Gastroesophageal sphincter (tissue), 4 donors: ENCODE results near the gene EIPR1. TPM values are rescaled to one million over a fixed set of nuclear protein-coding genes. Genes with fewer than 3 reads are reported as not detected.

Experiments
- ATAC-seq: fragments of 150-250 bp; one replicate; pipeline ENCODE4 v1.9.1; 2016; ENCODE audit warnings: mild to moderate bottlenecking, moderate library complexity
- H3K27ac ChIP-seq, 4 donors: fragments of 200-600 bp; sonication (generic) in 3 of 4; 1 replicate in 3 of 4; 2 replicates in 1 of 4; pipeline ENCODE4 v1.5.1; 2016 to 2019
- H3K27me3 ChIP-seq: fragments of 200-600 bp; sonication (generic); one replicate; pipeline ENCODE4 v1.5.1; 2019
- H3K36me3 ChIP-seq, 2 donors: fragments of 200-600 bp; sonication (generic); one replicate each; pipeline ENCODE4 v1.5.1; 2019; ENCODE audit warnings: control low read depth in 1 of 2
- H3K4me1 ChIP-seq, 3 donors: fragments of 200-600 bp; sonication (generic); 1 replicate in 2 of 3; 2 replicates in 1 of 3; pipeline ENCODE4 v1.5.1; 2016 to 2019; ENCODE audit warnings: control low read depth in 2 of 3
- H3K4me3 ChIP-seq, 2 donors: fragments of 200-600 bp; sonication (generic); one replicate each; pipeline ENCODE4 v1.5.1; 2019; ENCODE audit warnings: mild to moderate bottlenecking in 1 of 2, moderate library complexity in 1 of 2
- H3K9me3 ChIP-seq, 3 donors: fragments of 200-600 bp; sonication (generic); one replicate each; pipeline ENCODE4 v1.5.1; 2017 to 2019; ENCODE audit warnings: control low read depth in 2 of 3
- CTCF ChIP-seq, 4 experiments: fragments of 200-600 bp in 2 of 4; fragments of 450-650 bp in 2 of 4; sonication (generic) in 1 of 4; IDR thresholded peaks; one replicate each; pipeline ENCODE4 v1.5.1; 2017 to 2019; ENCODE audit warnings: antibody characterized with exemption in 4 of 4, mild to moderate bottlenecking in 2 of 4, moderate library complexity in 2 of 4
- EP300 ChIP-seq: sonication (generic); formaldehyde crosslinking; IDR thresholded peaks from one replicate; pipeline ENCODE4 v1.6.1; 2017; ENCODE audit warnings: antibody characterized with exemption, mild to moderate bottlenecking
- POLR2A ChIP-seq, 2 donors: fragments of 450-650 bp; IDR thresholded peaks; one replicate each; pipeline ENCODE4 v1.6.1; 2017; ENCODE audit warnings: antibody characterized with exemption in 2 of 2, mild to moderate bottlenecking in 2 of 2, moderate library complexity in 1 of 2
- POLR2AphosphoS5 ChIP-seq: sonication (generic); formaldehyde crosslinking; IDR thresholded peaks from one replicate; pipeline ENCODE4 v1.6.1; 2017; ENCODE audit warnings: antibody characterized with exemption
- WGBS, 2 donors: methylation state at CpG; one replicate each; pipeline ENCODE4 v1.1.5; 2018; ENCODE audit warnings: low coverage in 1 of 2; 5-methylcytosine and 5-hydroxymethylcytosine counted together
- total RNA-seq, 4 donors: library from RNA; depleted of rRNA; stranded (reverse); fragments of >200 nt; gene quantifications; one replicate each; pipeline ENCODE4 v1.1.0, GENCODE V29; 2016

EIPR1 gene
- total RNA-seq, 4 donors from 2014 or later, result 11.3 to 26.8 (median 22.2) TPM

- Histone ChIP-seq H3K27me3 (no peaks in the 10 kb centered on the region), H3K9me3 (no peaks in the 10 kb centered on the region), H3K27ac (no peak overlapping the region), H3K4me1 (no peaks in the 10 kb centered on the region), H3K4me3 (no peak overlapping the region), H3K36me3 (peaks cover 0 to 41% of the 10 kb centered on the region in 2 donors)
- WGBS, 2 donors, result 72 to 82% methylated on average over 5 to 8 of the region's 12 CpGs
- TF ChIP-seq CTCF (IDR thresholded peaks at IDR 0.05) (no peak), POLR2AphosphoS5 (no peak), EP300 (no peak), POLR2A (IDR thresholded peaks at IDR 0.05) (no peak)
- no peak for ATAC-seq
Measured at GRCh38 chr2:3197308-3197707, 180.3 kb downstream of the EIPR1 start.

DNA sequence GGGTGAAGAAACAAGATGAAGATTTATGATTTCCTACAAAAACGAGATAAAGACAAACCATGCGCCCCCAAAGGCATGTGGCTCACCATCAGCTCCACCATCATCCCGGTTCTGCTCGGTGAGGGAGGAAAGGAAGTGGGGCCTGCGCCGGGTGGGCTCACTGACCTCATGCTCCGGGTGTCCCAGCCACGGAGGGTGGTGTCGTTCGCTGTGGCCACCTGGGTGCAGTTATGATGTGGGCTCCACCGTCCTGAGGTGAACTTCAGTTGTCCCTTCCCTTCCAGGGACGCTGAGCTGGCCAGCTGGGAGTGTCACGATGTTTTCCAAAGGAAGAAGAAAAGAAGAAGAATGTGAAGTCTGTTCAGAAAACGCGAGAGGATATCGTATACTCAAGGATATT is 180.9 kb downstream of the EIPR1 start:
- Histone ChIP-seq H3K4me1 (no peaks in the 10 kb centered on the region), H3K4me3 (no peak overlapping the region), H3K27me3 (no peaks in the 10 kb centered on the region), H3K36me3 (peaks cover 0 to 47% of the 10 kb centered on the region in 2 donors), H3K27ac (no peak overlapping the region), H3K9me3 (no peaks in the 10 kb centered on the region)
- 84 to 92% methylated on average over 2 to 16 of the region's 16 CpGs for whole genome bisulfite sequencing, 2 donors
- ATAC-seq, result no peak
- no peak for TF ChIP-seq POLR2A (IDR thresholded peaks at IDR 0.05)

GRCh38 chr2:3195641-3196476 is 181.8 kb downstream of the EIPR1 start:
- no peak for TF ChIP-seq EP300
- no peak for TF ChIP-seq POLR2AphosphoS5
- TF ChIP-seq POLR2A (IDR thresholded peaks at IDR 0.05), result no peak
- no peak for TF ChIP-seq CTCF (IDR thresholded peaks at IDR 0.05)
- peaks cover 0 to 55% of the 10 kb centered on the region in 2 donors for H3K36me3 ChIP-seq
- no peaks in the 10 kb centered on the region for H3K4me1 ChIP-seq
- no peak for ATAC-seq
- H3K27ac ChIP-seq, result no peak overlapping the region
- no peaks in the 10 kb centered on the region for H3K27me3 ChIP-seq
- no peaks in the 10 kb centered on the region for H3K9me3 ChIP-seq
- no peak overlapping the region for H3K4me3 ChIP-seq
- 80 to 82% methylated on average over 9 to 19 of the region's 21 CpGs for WGBS, 2 donors

- Histone ChIP-seq H3K36me3 (peaks cover 0 to 65% of the 10 kb centered on the region in 2 donors), H3K9me3 (no peaks in the 10 kb centered on the region), H3K4me1 (no peaks in the 10 kb centered on the region), H3K27me3 (no peaks in the 10 kb centered on the region), H3K27ac (no peak overlapping the region), H3K4me3 (no peak overlapping the region)
- ATAC-seq, result no peak
- WGBS, 2 donors, result 81 to 100% methylated on average over 1 to 5 of the region's 11 CpGs
- TF ChIP-seq POLR2A (IDR thresholded peaks at IDR 0.05) (no peak), POLR2AphosphoS5 (no peak), CTCF (IDR thresholded peaks at IDR 0.05) (no peak), EP300 (no peak)
Measured at GRCh38 chr2:3194828-3195227, 182.8 kb downstream of the EIPR1 start.

- H3K9me3 ChIP-seq, result no peaks in the 10 kb centered on the region
- peaks cover 0 to 75% of the 10 kb centered on the region in 2 donors for H3K36me3 ChIP-seq
- no peaks in the 10 kb centered on the region for H3K4me1 ChIP-seq
- no peaks in the 10 kb centered on the region for H3K27me3 ChIP-seq
- no peak for ATAC-seq
- H3K27ac ChIP-seq, result no peak overlapping the region
- TF ChIP-seq CTCF (IDR thresholded peaks at IDR 0.05), result no peak
- TF ChIP-seq POLR2A (IDR thresholded peaks at IDR 0.05), result no peak
- no peak for TF ChIP-seq EP300
- TF ChIP-seq POLR2AphosphoS5, result no peak
- H3K4me3 ChIP-seq, result no peak overlapping the region
- WGBS, 2 donors, result 52 to 63% methylated on average over 6 to 13 of the region's 20 CpGs
Measured at GRCh38 chr2:3193443-3194330, 183.9 kb downstream of the EIPR1 start.
